GM21717 (cell line): ENCODE data around the gene GALNT9.

Experiments used
- ATAC-seq: cut with Tn5 transposase; IDR thresholded peaks from one replicate; pipeline ENCODE4 v1.9.1; 2021; ENCODE audit warnings: mild to moderate bottlenecking, moderate library complexity; ENCODE audit not compliant: unreplicated experiment

GALNT9 gene

GRCh38 chr12:132174015-132174838 lies 155.2 kb downstream of the GALNT9 start:
- no peak for ATAC-seq

GRCh38 chr12:132173135-132174014 lies 156.0 kb downstream of the GALNT9 start:
- ATAC-seq = no peak

- no peak for ATAC-seq
Measured at GRCh38 chr12:132172619-132173018, 156.8 kb downstream of the GALNT9 start.

- no peak for ATAC-seq
Measured at GRCh38 chr12:132171968-132172521, 157.3 kb downstream of the GALNT9 start.

GRCh38 chr12:132171293-132171967 lies 158.0 kb downstream of the GALNT9 start:
- ATAC-seq = no peak

GRCh38 chr12:132170637-132171292 lies 158.6 kb downstream of the GALNT9 start:
- no peak for ATAC-seq

GRCh38 chr12:132170094-132170636 lies 159.2 kb downstream of the GALNT9 start:
- no peak for ATAC-seq

- ATAC-seq = no peak
Measured at GRCh38 chr12:132169376-132169775, 160.0 kb downstream of the GALNT9 start.

GRCh38 chr12:132168311-132169031 lies 160.9 kb downstream of the GALNT9 start:
- ATAC-seq = no peak

- no peak for ATAC-seq
Measured at GRCh38 chr12:132167611-132168310, 161.6 kb downstream of the GALNT9 start.

- ATAC-seq = no peak
Measured at GRCh38 chr12:132166801-132167591, 162.4 kb downstream of the GALNT9 start.

- no peak for ATAC-seq
Measured at GRCh38 chr12:132166093-132166492, 163.3 kb downstream of the GALNT9 start.

- no peak for ATAC-seq
Measured at GRCh38 chr12:132165584-132165983, 163.8 kb downstream of the GALNT9 start.

- no peak for ATAC-seq
Measured at GRCh38 chr12:132164426-132164825, 165.0 kb downstream of the GALNT9 start.

GRCh38 chr12:132163911-132164288 lies 165.5 kb downstream of the GALNT9 start:
- ATAC-seq = no peak

GRCh38 chr12:132163041-132163910 lies 166.1 kb downstream of the GALNT9 start:
- no peak for ATAC-seq

GRCh38 chr12:132162508-132163031 lies 166.8 kb downstream of the GALNT9 start:
- no peak for ATAC-seq
